NK-92 treated with Interleukin-12 subunit alpha and Interleukin-12 subunit beta, amount 100 ng/mL, for 24 hours (cell line): ENCODE measurements around the gene ADPRHL1.
"Not testable (repeated sequence)": the region's sequence is repeated elsewhere in the genome, so short reads cannot be mapped to it uniquely, and the experiment has no call there.

Source experiments
- DNase-seq: peaks from one replicate; lab custom pipeline; 2025; lab: John Stamatoyannopoulos, UW

Gene ADPRHL1

GRCh38 chr13:113402471-113403254 is 50.6 kb downstream of the ADPRHL1 start:
- DNase-seq: no peak

- DNase-seq: no peak
Observed at GRCh38 chr13:113401452-113402415, 51.6 kb downstream of the ADPRHL1 start.

GRCh38 chr13:113400621-113401451 is 52.5 kb downstream of the ADPRHL1 start:
- no peak for DNase-seq

- no peak for DNase-seq
Observed at GRCh38 chr13:113399755-113400149, 53.5 kb downstream of the ADPRHL1 start.

- DNase-seq: no peak
Observed at GRCh38 chr13:113398963-113399754, 54.1 kb downstream of the ADPRHL1 start.

- DNase-seq: no peak
Observed at GRCh38 chr13:113397608-113398425, 55.5 kb downstream of the ADPRHL1 start.

- no peak for DNase-seq
Observed at GRCh38 chr13:113394339-113394640, 59.0 kb downstream of the ADPRHL1 start.

- DNase-seq: peak; percentile 66
Observed at GRCh38 chr13:113393563-113394338, 59.5 kb downstream of the ADPRHL1 start.

- no peak for DNase-seq
Observed at GRCh38 chr13:113393226-113393562, 60.1 kb downstream of the ADPRHL1 start.

GRCh38 chr13:113390874-113391497 is 62.3 kb downstream of the ADPRHL1 start:
- no peak for DNase-seq

GRCh38 chr13:113389586-113389985 is 63.7 kb downstream of the ADPRHL1 start:
- not testable (repeated sequence) for DNase-seq

GRCh38 chr13:113387396-113387795 is 65.9 kb downstream of the ADPRHL1 start:
- no peak for DNase-seq

GRCh38 chr13:113383089-113383488 is 70.2 kb downstream of the ADPRHL1 start:
- no peak for DNase-seq

GRCh38 chr13:113382542-113382941 is 70.7 kb downstream of the ADPRHL1 start:
- not testable (repeated sequence) for DNase-seq

GRCh38 chr13:113378825-113379224 is 74.5 kb downstream of the ADPRHL1 start:
- DNase-seq: no peak

GRCh38 chr13:113374511-113375175 is 78.6 kb downstream of the ADPRHL1 start:
- DNase-seq: no peak

GRCh38 chr13:113373811-113374485 is 79.3 kb downstream of the ADPRHL1 start:
- no peak for DNase-seq

GRCh38 chr13:113371701-113372100 is 81.6 kb downstream of the ADPRHL1 start:
- DNase-seq: not testable (repeated sequence)
